NB4 (cell line): Measurements from ENCODE around the gene HCN1.

Source experiments
- CTCF ChIP-seq: IDR thresholded peaks from one replicate; pipeline ENCODE4 v1.5.1; 2012; ENCODE audit warnings: low read depth, low read length
- MAX ChIP-seq: IDR thresholded peaks from 2 replicates; pipeline ENCODE4 v1.6.1; 2011; ENCODE audit warnings: low read depth, low read length
- MYC ChIP-seq: IDR thresholded peaks from 2 replicates; pipeline ENCODE4 v1.6.1; 2011; ENCODE audit warnings: low read depth, low read length
- POLR2A ChIP-seq: IDR thresholded peaks from 2 replicates; pipeline ENCODE4 v1.6.1; 2011; ENCODE audit warnings: mild to moderate bottlenecking; ENCODE audit not compliant: insufficient read length; ENCODE audit errors: extremely low read depth

GRCh38 chr5:45643056-45643455 lies 53.1 kb downstream of the HCN1 start:
- TF ChIP-seq CTCF, result no peak
- TF ChIP-seq POLR2A, result no peak
- no peak for TF ChIP-seq MAX
- TF ChIP-seq MYC, result no peak
